Fibroblast of pulmonary artery (primary cell): ENCODE measurements around the gene MINPP1.

Experiments used
- DNase-seq: peaks from one replicate; pipeline ENCODE4 v3.0.0-alpha.2; 2010; ENCODE audit warnings: low read depth
- H3K4me3 ChIP-seq: replicated peaks from 2 replicates; pipeline ENCODE4 v1.5.1; 2011; ENCODE audit warnings: low read depth, mild to moderate bottlenecking, control low read depth, low read length, moderate library complexity
- TF ChIP-seq, protein P1 (sequence below): IDR thresholded peaks from 2 replicates; pipeline ENCODE4 v1.5.1; 2011; ENCODE audit warnings: mild to moderate bottlenecking, control low read depth, low read length, inconsistent platforms; ENCODE audit errors: missing control alignments

Gene MINPP1

DNA sequence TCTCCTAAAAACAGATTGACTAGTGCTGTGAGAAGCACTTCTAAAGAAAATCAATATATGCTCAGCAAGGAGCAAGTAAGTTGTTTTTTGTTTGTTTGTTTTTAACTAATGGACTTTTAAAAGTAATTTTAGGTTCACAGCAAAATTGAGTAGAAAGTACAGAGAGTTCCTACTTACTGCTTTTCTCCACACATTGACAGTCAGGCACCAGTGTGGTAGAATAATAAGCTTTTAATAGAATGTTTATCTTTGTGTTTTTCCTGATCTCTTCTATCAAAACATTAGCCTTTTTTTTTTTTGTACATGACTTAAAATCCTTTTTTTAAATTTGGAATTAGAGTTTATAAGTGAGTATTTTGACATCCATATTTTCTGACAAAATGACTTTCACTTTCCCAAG is 28.0 kb downstream of the MINPP1 start:
- H3K4me3 ChIP-seq = no peak overlapping the region
- TF ChIP-seq, protein P1, sequence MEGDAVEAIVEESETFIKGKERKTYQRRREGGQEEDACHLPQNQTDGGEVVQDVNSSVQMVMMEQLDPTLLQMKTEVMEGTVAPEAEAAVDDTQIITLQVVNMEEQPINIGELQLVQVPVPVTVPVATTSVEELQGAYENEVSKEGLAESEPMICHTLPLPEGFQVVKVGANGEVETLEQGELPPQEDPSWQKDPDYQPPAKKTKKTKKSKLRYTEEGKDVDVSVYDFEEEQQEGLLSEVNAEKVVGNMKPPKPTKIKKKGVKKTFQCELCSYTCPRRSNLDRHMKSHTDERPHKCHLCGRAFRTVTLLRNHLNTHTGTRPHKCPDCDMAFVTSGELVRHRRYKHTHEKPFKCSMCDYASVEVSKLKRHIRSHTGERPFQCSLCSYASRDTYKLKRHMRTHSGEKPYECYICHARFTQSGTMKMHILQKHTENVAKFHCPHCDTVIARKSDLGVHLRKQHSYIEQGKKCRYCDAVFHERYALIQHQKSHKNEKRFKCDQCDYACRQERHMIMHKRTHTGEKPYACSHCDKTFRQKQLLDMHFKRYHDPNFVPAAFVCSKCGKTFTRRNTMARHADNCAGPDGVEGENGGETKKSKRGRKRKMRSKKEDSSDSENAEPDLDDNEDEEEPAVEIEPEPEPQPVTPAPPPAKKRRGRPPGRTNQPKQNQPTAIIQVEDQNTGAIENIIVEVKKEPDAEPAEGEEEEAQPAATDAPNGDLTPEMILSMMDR = no peak
- no peak for DNase-seq

DNA sequence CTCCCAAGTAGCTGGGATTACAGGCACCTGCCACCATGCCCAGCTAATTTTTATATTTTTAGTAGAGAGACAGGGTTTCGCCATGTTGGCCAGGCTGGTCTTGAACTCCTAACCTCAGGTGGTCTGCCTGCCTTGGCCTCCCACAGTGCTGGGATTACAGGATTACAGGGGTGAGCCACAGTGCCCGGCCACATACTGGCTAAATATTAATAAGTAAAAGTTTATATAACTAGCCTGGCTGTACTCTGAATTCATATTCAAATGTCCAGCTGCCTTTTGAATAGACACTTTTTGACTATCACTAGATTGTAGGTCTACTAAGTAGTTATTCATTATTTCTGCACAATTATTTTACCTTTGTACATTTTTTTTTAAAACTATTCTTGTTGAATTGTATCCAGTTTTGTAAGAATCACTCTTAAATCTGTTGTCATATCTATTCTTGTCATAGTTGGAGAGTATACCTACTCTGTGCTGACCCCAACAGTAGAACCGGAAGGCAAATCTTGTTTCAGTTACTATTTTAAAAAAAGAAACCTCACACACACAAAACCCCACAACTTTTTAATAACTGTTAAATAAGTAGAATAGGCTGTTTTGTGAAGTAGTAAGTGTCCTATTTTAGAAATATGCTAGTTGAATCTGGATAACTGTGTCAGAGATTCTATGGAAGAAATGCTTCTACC is 29.6 kb downstream of the MINPP1 start:
- TF ChIP-seq, protein P1 = no peak
- no peak overlapping the region for H3K4me3 ChIP-seq
- DNase-seq = no peak

DNA sequence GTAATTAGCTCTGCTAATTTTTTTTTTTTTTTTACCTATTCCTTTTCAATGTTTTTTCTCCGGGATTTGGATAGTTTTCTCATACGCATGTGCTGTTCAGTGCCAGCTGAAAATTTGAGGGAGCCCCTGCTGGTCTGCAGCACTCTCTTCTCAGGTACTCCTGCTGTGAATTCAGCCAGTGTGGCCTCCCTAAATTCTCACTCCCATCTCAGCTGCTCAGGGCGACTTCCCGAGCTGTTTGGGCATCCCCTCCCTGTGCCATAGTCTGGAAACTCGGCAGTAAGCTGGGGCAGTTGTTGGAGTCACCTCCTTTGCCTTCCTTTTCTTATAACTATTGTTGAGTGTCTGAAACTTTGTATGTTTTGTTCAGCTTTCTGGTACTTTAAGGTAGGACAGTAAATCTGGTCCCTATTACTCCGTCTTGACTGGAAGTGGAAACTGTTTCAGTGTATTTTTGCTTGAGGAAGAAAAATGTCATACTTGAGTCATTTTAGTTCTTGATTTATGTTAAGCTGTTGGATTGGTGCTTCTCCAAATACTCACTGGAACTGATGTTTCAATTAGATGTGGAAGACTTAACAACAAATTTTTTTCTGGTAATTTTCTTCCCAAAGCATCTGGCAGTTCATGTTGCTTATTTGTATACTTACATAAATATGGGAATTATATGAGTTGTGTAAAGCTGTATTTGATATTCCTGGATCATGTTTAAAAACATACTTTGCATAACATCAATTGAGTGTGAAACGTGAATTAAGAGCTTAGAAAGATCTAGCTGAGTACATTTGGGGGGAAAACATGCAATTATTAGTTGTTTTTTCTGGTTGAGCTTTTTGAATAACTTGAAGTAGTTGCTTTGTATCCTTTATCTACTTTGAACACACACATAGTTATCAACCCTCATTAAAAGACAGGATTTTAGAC is 33.7 kb downstream of the MINPP1 start:
- DNase-seq = no peak
- TF ChIP-seq, protein P1 = no peak
- no peak overlapping the region for H3K4me3 ChIP-seq

DNA sequence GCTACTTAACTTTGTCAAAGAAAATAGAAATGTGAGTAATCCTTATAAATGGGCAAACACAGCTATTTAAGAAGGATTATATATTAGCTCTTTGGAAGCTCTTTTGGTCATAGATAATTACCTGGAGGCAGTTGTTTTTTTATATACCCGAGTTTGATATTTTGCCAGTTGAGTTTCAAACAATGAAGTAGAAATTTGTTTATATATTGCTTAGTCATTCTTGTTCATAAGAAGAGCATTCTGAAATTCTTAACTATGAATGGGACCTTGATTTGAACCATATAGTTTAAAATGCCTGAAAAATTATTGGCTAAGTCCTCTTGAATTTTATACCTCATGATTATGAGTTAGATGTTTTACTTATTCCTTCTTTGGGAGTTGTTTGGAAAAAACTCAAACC is 36.4 kb downstream of the MINPP1 start:
- no peak overlapping the region for H3K4me3 ChIP-seq
- DNase-seq = peak; percentile 52
- TF ChIP-seq, protein P1 = no peak

DNA sequence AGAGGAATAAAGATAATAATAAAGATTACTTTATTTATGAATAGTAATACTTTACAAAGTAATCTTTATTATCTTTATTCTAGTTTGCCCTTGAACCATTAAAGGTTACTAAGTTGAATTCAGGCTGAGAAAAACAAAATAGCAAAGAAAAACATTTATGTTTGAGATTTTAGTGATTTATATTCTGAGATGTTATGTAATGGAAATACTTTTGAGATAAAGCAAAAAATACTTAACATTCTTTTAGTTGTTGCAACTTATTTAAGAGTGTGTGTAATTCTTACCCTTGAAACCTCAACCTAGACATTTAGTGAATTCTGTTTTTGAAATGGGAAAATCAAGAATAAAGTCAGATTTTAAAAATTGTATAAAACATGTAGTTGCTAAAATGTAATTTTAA is 40.0 kb downstream of the MINPP1 start:
- TF ChIP-seq, protein P1 = no peak
- H3K4me3 ChIP-seq = no peak overlapping the region
- peak; percentile 58 for DNase-seq

DNA sequence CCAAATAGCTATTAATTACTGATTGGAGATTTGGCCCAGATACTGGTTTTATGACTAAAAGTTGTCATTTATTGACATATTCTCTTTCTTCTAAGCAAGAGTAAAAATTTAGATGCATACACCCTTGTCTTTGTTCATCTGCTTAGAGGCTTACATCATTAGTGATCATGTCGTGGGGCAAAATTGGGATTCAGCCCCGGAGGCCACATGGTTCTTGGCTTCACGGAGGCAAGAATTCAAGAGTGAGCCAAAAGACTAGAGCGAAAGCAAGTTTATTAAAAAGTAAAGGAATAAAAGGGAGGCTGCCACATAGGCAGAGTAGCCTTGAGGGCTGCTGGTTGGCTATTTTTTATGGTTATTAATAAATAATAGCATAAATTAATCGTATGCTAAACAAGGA is 41.1 kb downstream of the MINPP1 start:
- no peak for DNase-seq
- TF ChIP-seq, protein P1 = no peak
- H3K4me3 ChIP-seq = no peak overlapping the region
